Uterus (tissue), 4 donors: ENCODE data around the gene NDUFV2. TPM values are rescaled to one million over a fixed set of nuclear protein-coding genes. Genes with fewer than 3 reads are reported as not detected.
A peak's percentile ranks its signal among the peaks of the same experiment; 100 is the strongest.

Experiments used
- DNase-seq, 2 donors: peaks; one replicate each; pipeline ENCODE4 v3.0.0-alpha.2; 2019 to 2020
- H3K27ac ChIP-seq, 2 donors: fragments of 200-600 bp; sonication (generic); 1 replicate in 1 of 2; 2 replicates in 1 of 2; pipeline ENCODE4 v1.5.1; 2016 to 2018
- H3K27me3 ChIP-seq, 2 donors: fragments of 200-600 bp; sonication (generic); one replicate each; pipeline ENCODE4 v1.5.1; 2018 to 2019; ENCODE audit warnings: control low read depth in 1 of 2
- H3K36me3 ChIP-seq, 2 donors: fragments of 200-600 bp; sonication (generic); one replicate each; pipeline ENCODE4 v1.5.1; 2019; ENCODE audit warnings: control low read depth in 1 of 2
- H3K4me1 ChIP-seq, 2 donors: fragments of 200-600 bp; sonication (generic); one replicate each; pipeline ENCODE4 v1.5.1; 2018 to 2019; ENCODE audit warnings: control low read depth in 1 of 2
- H3K4me3 ChIP-seq, 2 donors: fragments of 200-600 bp; sonication (generic); 1 replicate in 1 of 2; 2 replicates in 1 of 2; pipeline ENCODE4 v1.5.1; 2018 to 2019; ENCODE audit warnings: mild to moderate bottlenecking in 1 of 2
- H3K9me3 ChIP-seq, 2 donors: fragments of 200-600 bp; sonication (generic); one replicate each; pipeline ENCODE4 v1.5.1; 2019; ENCODE audit warnings: control low read depth in 1 of 2
- CTCF ChIP-seq, 4 experiments: fragments of 200-600 bp in 2 of 4; fragments of 450-650 bp in 2 of 4; sonication (generic) in 2 of 4; IDR thresholded peaks; one replicate each; pipeline ENCODE4 v1.5.1; 2016 to 2019; ENCODE audit warnings: antibody characterized with exemption in 4 of 4, mild to moderate bottlenecking in 2 of 4, moderate library complexity in 1 of 4
- POLR2A ChIP-seq, 2 donors: fragments of 450-650 bp; IDR thresholded peaks; one replicate each; pipeline ENCODE4 v1.6.1; 2016; ENCODE audit warnings: antibody characterized with exemption in 2 of 2, mild to moderate bottlenecking in 1 of 2, moderate library complexity in 1 of 2
- intact Hi-C: fragments of 100-400 bp; cut with DNase I; formaldehyde crosslinking; loops from one replicate; pipeline ENCODE4 v1.15.1; 2023; ENCODE audit warnings: low total_unique reads
- total RNA-seq, 4 donors: library from RNA; depleted of rRNA in 3 of 4; stranded (reverse); fragments of >200 nt in 3 of 4; gene quantifications; one replicate each; pipeline versions ENCODE4 v1.1.0 to v1.2.4, GENCODE V29; 2014 to 2023
- donor health status: DM: yes; HTN: yes; CAD: no.

Gene NDUFV2
- total RNA-seq, 4 donors from 2014 or later, result 54.8 to 99.8 (median 95.8) TPM

GRCh38 chr18:9105420-9105819, 2.9 kb downstream of the NDUFV2 start:
- H3K4me3 ChIP-seq, result peak overlapping the region in 1 of 2 donors; percentile 69
- H3K27me3 ChIP-seq, result no peaks in the 10 kb centered on the region
- intact Hi-C loops, result no loop called here
- peak overlapping the region in 1 of 2 donors; percentile 94 for H3K27ac ChIP-seq
- H3K36me3 ChIP-seq, result no peaks in the 10 kb centered on the region
- DNase-seq, result no peak
- no peaks in the 10 kb centered on the region for H3K9me3 ChIP-seq
- TF ChIP-seq CTCF (IDR thresholded peaks at IDR 0.05) (no peak), POLR2A (IDR thresholded peaks at IDR 0.05) (no peak)
- peaks cover 0 to 21% of the 10 kb centered on the region in 2 donors for H3K4me1 ChIP-seq

- intact Hi-C loops, result no loop called here
- H3K27ac ChIP-seq, result peak overlapping the region in 1 of 2 donors; percentile 46
- no peak overlapping the region for H3K4me3 ChIP-seq
These were observed 3.6 kb downstream of the NDUFV2 start for GRCh38 chr18:9106094-9106493.

GRCh38 chr18:9106800-9107584, 4.5 kb downstream of the NDUFV2 start:
- peak overlapping the region in 1 of 2 donors; percentile 46 for H3K27ac ChIP-seq
- H3K9me3 ChIP-seq, result no peaks in the 10 kb centered on the region
- DNase-seq, result no peak
- TF ChIP-seq CTCF (IDR thresholded peaks at IDR 0.05) (no peak), POLR2A (IDR thresholded peaks at IDR 0.05) (no peak)
- no peak overlapping the region for H3K4me3 ChIP-seq
- no peaks in the 10 kb centered on the region for H3K27me3 ChIP-seq
- H3K4me1 ChIP-seq, result peaks cover 5 to 23% of the 10 kb centered on the region in 2 donors
- H3K36me3 ChIP-seq, result no peaks in the 10 kb centered on the region
- intact Hi-C loops, result no loop called here

More at GRCh38 chr18:9106094-9106493, 3.6 kb downstream of the NDUFV2 start:
- DNase-seq, result no peak
- TF ChIP-seq CTCF (IDR thresholded peaks at IDR 0.05) (no peak), POLR2A (IDR thresholded peaks at IDR 0.05) (no peak)
- H3K9me3 ChIP-seq, result no peaks in the 10 kb centered on the region
- H3K4me1 ChIP-seq, result peaks cover under 1 to 23% of the 10 kb centered on the region in 2 donors
- H3K27me3 ChIP-seq, result no peaks in the 10 kb centered on the region
- H3K36me3 ChIP-seq, result no peaks in the 10 kb centered on the region

GRCh38 chr18:9108911-9109310, 6.4 kb downstream of the NDUFV2 start:
- intact Hi-C loops, result no loop called here

More at GRCh38 chr18:9108911-9109310, 6.4 kb downstream of the NDUFV2 start:
- Histone ChIP-seq H3K9me3 (no peaks in the 10 kb centered on the region), H3K4me1 (peaks cover 9 to 19% of the 10 kb centered on the region in 2 donors), H3K27ac (peak overlapping the region in 1 of 2 donors; percentile 44), H3K36me3 (no peaks in the 10 kb centered on the region), H3K4me3 (no peak overlapping the region), H3K27me3 (no peaks in the 10 kb centered on the region)
- no peak for TF ChIP-seq CTCF (IDR thresholded peaks at IDR 0.05)
- DNase-seq, result no peak
